GM23338 (cell line): ENCODE results near the gene GRID1. TPM values are rescaled to one million over a fixed set of nuclear protein-coding genes. Genes with fewer than 3 reads are reported as not detected.

Source experiments
- ATAC-seq: fragments of 200-7000 bp; cut with Tn5 transposase; 3 replicates; pipeline ENCODE4 v1.9.1; 2020
- DNase-seq: peaks from one replicate; pipeline ENCODE4 v3.0.0-alpha.2; 2015; ENCODE audit warnings: low spot score
- H2AFZ ChIP-seq: fragments of 200-600 bp; sonication (generic); 2 replicates; pipeline ENCODE4 v1.8.0; 2016; ENCODE audit warnings: antibody characterized with exemption, mild to moderate bottlenecking, moderate library complexity
- H3F3A ChIP-seq: fragments of 200-600 bp; sonication (generic); replicated peaks from 2 replicates; pipeline ENCODE4 v1.8.0; 2017; ENCODE audit warnings: antibody characterized with exemption, mixed run types, low read depth
- H3K27ac ChIP-seq: fragments of 200-600 bp; sonication (generic); 2 replicates; pipeline ENCODE4 v1.6.1; 2016; ENCODE audit warnings: low read depth
- H3K27me3 ChIP-seq: fragments of 200-600 bp; sonication (generic); 2 replicates; pipeline ENCODE4 v1.8.0; 2016; ENCODE audit warnings: mild to moderate bottlenecking, mixed run types, moderate library complexity; ENCODE audit not compliant: insufficient read depth
- H3K36me3 ChIP-seq: fragments of 200-600 bp; sonication (generic); 2 replicates; pipeline ENCODE4 v1.8.0; 2016; ENCODE audit warnings: mild to moderate bottlenecking; ENCODE audit not compliant: insufficient read depth
- H3K4me1 ChIP-seq: fragments of 200-600 bp; sonication (generic); 2 replicates; pipeline ENCODE4 v1.8.0; 2016; ENCODE audit warnings: mild to moderate bottlenecking, moderate library complexity; ENCODE audit not compliant: insufficient read depth
- H3K4me2 ChIP-seq: fragments of 200-600 bp; sonication (generic); 2 replicates; pipeline ENCODE4 v1.7.1; 2017; ENCODE audit warnings: mixed run types
- H3K4me3 ChIP-seq: fragments of 200-600 bp; sonication (generic); 2 replicates; pipeline ENCODE4 v1.6.1; 2016; ENCODE audit warnings: mixed run types
- H3K79me2 ChIP-seq: fragments of 200-600 bp; sonication (generic); replicated peaks from 2 replicates; pipeline ENCODE4 v1.8.0; 2017; ENCODE audit warnings: mild to moderate bottlenecking; ENCODE audit not compliant: insufficient read depth
- H3K9me2 ChIP-seq: fragments of 200-600 bp; sonication (generic); 2 replicates; pipeline ENCODE4 v1.8.0; 2017; ENCODE audit not compliant: insufficient read depth
- H4K20me1 ChIP-seq: fragments of 200-600 bp; sonication (generic); replicated peaks from 2 replicates; pipeline ENCODE4 v1.8.0; 2017; ENCODE audit warnings: mild to moderate bottlenecking; ENCODE audit not compliant: insufficient read depth
- H3K27ac Mint-ChIP-seq: 2 replicates; pipeline ENCODE4 v1.8.0; 2020; ENCODE audit warnings: inconsistent platforms, mild to moderate bottlenecking, moderate library complexity, mixed read lengths
- H3K27me3 Mint-ChIP-seq: 3 replicates; pipeline ENCODE4 v1.8.0; 2022; ENCODE audit warnings: low read depth, mild to moderate bottlenecking, moderate library complexity, mixed read lengths, inconsistent platforms; ENCODE audit not compliant: insufficient read depth, poor library complexity
- H3K36me3 Mint-ChIP-seq: 3 replicates; pipeline ENCODE4 v1.8.0; 2021; ENCODE audit warnings: low read depth, mild to moderate bottlenecking, inconsistent platforms, moderate library complexity, mixed read lengths
- H3K4me1 Mint-ChIP-seq: 3 replicates; pipeline ENCODE4 v1.8.0; 2020; ENCODE audit warnings: mild to moderate bottlenecking, inconsistent platforms, mixed read lengths
- H3K4me3 Mint-ChIP-seq: 3 replicates; pipeline ENCODE4 v1.8.0; 2021; ENCODE audit warnings: moderate library complexity, mild to moderate bottlenecking, inconsistent platforms, mixed read lengths
- H3K9me3 Mint-ChIP-seq: 3 replicates; pipeline ENCODE4 v1.8.0; 2020; ENCODE audit warnings: moderate library complexity, mild to moderate bottlenecking, inconsistent platforms, mixed read lengths
- CREB1 ChIP-seq: fragments of 250-450 bp; sonication (Bioruptor Pico); IDR thresholded peaks from 2 replicates; pipeline ENCODE4 v1.5.0; 2020; ENCODE audit warnings: low read depth, mild to moderate bottlenecking, moderate library complexity
- JUNB ChIP-seq: IDR thresholded peaks from one replicate; pipeline ENCODE4 v1.6.1; 2016; ENCODE audit warnings: antibody characterized with exemption; ENCODE audit not compliant: unreplicated experiment
- NANOG ChIP-seq: IDR thresholded peaks from 2 replicates; pipeline ENCODE4 v1.6.1; 2016; ENCODE audit warnings: antibody characterized with exemption, borderline replicate concordance
- ZNF331 ChIP-seq: fragments of 250-450 bp; sonication (Bioruptor Pico); IDR thresholded peaks from 2 replicates; pipeline ENCODE4 v1.5.0; 2020; ENCODE audit warnings: low read depth, mild to moderate bottlenecking, moderate library complexity
- ZNF462 ChIP-seq: fragments of 250-450 bp; sonication (Bioruptor Pico); IDR thresholded peaks from 2 replicates; pipeline ENCODE4 v1.5.0; 2020; ENCODE audit warnings: mild to moderate bottlenecking, moderate library complexity
- polyA plus RNA-seq: library from polyadenylated mRNA; unstranded; fragments of >200 nt; fragmentation: Nextera tagmentation; extraction: Ambion mirVana; gene quantifications from 2 replicates; pipeline ENCODE4 v1.2.1, GENCODE V29; 2016
- total RNA-seq: library from RNA; depleted of rRNA; stranded (reverse); fragments of >200 nt; shearing (Covaris generic); gene quantifications from 2 replicates; pipeline ENCODE4 v1.2.3, GENCODE V29; 2014
- TF ChIP-seq, protein P1 (sequence below), 2 experiments: fragments of 200-600 bp in 1 of 2; sonication (generic) in 1 of 2; conservative IDR thresholded peaks; 2 replicates each; pipeline versions ENCODE4 v1.5.1 to v1.6.1; 2016 to 2017; ENCODE audit warnings: antibody characterized with exemption in 2 of 2, low read depth in 2 of 2, mild to moderate bottlenecking in 2 of 2, moderate library complexity in 1 of 2

The GRID1 gene
- total and polyA plus RNA-seq, 2 experiments from 2014 or later = 0.14 to 0.15 TPM

DNA sequence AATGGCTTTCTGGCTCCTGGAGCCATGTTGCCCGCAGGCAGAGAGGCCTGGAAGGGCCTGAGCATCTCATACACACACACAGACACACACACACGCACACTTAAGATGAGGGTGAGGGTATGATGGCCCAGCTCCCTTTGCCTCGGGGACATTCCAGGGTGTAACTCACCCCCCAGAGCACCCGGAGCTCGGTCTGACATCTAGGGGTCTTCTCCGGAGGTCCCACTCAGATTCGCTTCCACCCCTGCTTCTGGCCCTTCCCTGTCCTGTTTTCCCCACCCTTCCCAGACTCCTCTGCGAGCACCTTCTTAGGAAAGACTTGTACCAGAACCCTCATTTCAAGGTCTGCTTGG, 304.4 kb downstream of the GRID1 start (continued):
- TF ChIP-seq ZNF462 (CRISPR knock-in tag) = no peak
- no peak for TF ChIP-seq CREB1

- no peak overlapping the region for H3K4me2 ChIP-seq
- peaks cover 72% of the 10 kb centered on the region for H3K9me3 Mint-ChIP-seq
- DNase-seq (no peak), ATAC-seq (no peak; the same call in 2 of the 3 replicates)
- H3K27me3 ChIP-seq = no peaks in the 10 kb centered on the region
- no peaks in the 10 kb centered on the region for H4K20me1 ChIP-seq
- H3K27ac ChIP-seq = no peak overlapping the region
- no peak overlapping the region for H3K4me3 Mint-ChIP-seq
- no peak overlapping the region for H3K27ac Mint-ChIP-seq
- no peaks in the 10 kb centered on the region for H3K4me1 ChIP-seq
- no peaks in the 10 kb centered on the region for H3K36me3 ChIP-seq
- no peak overlapping the region for H2AFZ ChIP-seq
- H3K9me2 ChIP-seq = no peaks in the 10 kb centered on the region
- H3K4me3 ChIP-seq = no peak overlapping the region
- H3K36me3 Mint-ChIP-seq = peaks cover 5% of the 10 kb centered on the region; the same call in 2 of the 3 replicates
- no peaks in the 10 kb centered on the region for H3K79me2 ChIP-seq
- peaks cover 2% of the 10 kb centered on the region; the same call in 2 of the 3 replicates for H3K4me1 Mint-ChIP-seq
- H3F3A ChIP-seq = no peaks in the 10 kb centered on the region
- peaks cover 2% of the 10 kb centered on the region for H3K27me3 Mint-ChIP-seq
- TF ChIP-seq ZNF462 (CRISPR knock-in tag) (no peak), ZNF331 (CRISPR knock-in tag) (no peak), NANOG (no peak), JUNB (no peak)
- TF ChIP-seq, protein P1, sequence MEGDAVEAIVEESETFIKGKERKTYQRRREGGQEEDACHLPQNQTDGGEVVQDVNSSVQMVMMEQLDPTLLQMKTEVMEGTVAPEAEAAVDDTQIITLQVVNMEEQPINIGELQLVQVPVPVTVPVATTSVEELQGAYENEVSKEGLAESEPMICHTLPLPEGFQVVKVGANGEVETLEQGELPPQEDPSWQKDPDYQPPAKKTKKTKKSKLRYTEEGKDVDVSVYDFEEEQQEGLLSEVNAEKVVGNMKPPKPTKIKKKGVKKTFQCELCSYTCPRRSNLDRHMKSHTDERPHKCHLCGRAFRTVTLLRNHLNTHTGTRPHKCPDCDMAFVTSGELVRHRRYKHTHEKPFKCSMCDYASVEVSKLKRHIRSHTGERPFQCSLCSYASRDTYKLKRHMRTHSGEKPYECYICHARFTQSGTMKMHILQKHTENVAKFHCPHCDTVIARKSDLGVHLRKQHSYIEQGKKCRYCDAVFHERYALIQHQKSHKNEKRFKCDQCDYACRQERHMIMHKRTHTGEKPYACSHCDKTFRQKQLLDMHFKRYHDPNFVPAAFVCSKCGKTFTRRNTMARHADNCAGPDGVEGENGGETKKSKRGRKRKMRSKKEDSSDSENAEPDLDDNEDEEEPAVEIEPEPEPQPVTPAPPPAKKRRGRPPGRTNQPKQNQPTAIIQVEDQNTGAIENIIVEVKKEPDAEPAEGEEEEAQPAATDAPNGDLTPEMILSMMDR (conservative IDR thresholded peaks at IDR 0.05; ENCODE audit: low read depth in 2 of 2) = no peak
These were observed 305.1 kb downstream of the GRID1 start for GRCh38 chr10:86061278-86062197.
